ENCODE results near the gene IGFL4.
"Not testable (repeated sequence)": the region's sequence is repeated elsewhere in the genome, so short reads cannot be mapped to it uniquely, and the experiment has no call there.

The IGFL4 gene

DNA sequence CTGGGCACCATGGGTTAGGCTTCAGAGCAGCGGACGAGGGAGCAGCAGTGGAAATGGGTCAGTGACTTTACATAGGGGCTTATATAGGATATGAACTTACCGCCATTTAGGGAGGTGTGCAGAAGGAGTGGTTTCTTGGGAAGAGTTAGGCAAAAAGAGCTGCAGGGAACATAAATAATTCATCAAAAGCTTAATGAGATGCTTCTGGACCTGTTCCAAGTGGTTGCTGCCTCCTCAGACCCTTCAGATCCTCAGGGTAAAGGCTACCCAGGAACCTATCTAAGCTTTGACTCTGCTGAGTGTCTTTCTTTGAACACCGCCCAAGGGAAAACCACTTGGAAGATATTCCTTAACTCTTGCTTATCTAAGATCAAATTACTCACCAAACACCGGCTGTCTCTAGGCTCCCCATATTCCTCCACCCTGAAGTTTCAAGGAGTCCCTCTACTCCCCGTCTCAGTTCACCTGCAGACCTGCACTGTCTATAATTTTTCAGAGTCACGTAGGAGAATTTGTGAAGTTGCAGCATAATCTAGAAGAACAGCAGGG lies at the start of gene IGFL4:
Gene IGFL4 (minus strand): TSS at position 51 of the 549 bp plus-strand sequence. CDS start 40 bp downstream, at position 11.
- in situ Hi-C loops (cut with MboI; ENCODE audit: low pct_unique_long_range_greater_than_20kb, low sequenced_read_pairs), result no loop called here

DNA sequence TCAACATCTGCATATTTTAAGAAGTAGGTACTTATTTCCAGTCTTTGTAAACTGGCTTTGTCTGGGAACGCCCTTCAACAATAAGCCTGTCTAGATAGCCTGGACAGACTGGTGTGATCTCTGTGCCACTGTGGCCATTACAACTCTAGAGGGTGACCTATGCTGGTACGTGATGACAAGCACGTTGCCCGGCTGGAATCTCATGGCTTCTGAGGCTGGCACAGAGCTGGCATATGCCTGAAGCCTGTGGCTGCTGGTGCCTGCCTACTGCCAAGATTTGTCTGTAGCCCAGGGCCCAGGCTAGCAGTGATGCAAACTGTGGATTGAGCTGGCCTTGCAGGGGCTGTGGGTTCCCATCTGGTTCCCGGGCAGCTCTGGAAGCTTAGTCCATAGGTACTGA lies 49.6 kb upstream of the IGFL4 start:
- DNase-seq, result no peak
- in situ Hi-C loops (cut with MboI; ENCODE audit: low pct_unique_long_range_greater_than_20kb, low sequenced_read_pairs), result no loop called here

More for the DNA sequence above, at the start of gene IGFL4:
- no peak for DNase-seq

DNA sequence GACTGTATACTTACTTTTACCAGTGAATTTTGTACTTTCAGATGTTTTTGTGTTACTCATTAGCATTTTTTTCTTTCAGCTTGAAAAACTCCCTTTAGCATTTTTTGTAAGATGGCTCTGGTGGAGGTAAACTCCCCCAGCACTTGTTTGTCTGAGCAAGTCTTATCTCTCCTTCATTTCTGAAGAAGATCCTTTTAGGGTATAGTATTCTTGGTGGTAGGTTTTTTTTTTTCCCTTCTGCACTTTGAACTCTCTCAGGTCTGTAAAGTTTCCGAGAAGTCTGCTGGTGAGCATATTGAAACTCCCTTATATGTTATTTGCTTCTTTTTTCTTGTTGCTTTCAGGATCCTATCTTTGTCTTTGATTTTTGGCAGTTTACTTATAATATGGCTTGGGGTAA lies 48.6 kb upstream of the IGFL4 start:
- DNase-seq, result no peak
- in situ Hi-C loops (cut with MboI; ENCODE audit: low pct_unique_long_range_greater_than_20kb, low sequenced_read_pairs), result no loop called here

DNA sequence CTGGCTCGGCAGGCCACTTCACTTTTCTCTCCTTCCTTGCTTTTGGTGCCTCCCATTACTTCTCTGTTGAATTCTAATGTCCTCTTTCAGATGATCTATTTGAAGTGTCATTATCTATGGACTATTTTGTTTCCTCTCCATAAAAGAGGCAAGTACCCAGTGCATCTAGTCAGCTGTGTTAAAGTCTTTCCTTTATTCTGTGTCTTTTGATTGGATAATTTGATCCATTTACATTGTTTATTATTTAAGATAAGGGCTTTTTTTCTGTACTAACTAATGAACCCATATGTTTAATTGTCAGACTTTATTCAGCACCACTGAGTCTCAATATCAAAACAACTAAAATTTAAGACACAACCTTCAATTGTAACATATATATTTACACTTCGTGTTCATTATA lies 47.3 kb upstream of the IGFL4 start:
- in situ Hi-C loops (cut with MboI; ENCODE audit: low pct_unique_long_range_greater_than_20kb, low sequenced_read_pairs), result no loop called here

DNA sequence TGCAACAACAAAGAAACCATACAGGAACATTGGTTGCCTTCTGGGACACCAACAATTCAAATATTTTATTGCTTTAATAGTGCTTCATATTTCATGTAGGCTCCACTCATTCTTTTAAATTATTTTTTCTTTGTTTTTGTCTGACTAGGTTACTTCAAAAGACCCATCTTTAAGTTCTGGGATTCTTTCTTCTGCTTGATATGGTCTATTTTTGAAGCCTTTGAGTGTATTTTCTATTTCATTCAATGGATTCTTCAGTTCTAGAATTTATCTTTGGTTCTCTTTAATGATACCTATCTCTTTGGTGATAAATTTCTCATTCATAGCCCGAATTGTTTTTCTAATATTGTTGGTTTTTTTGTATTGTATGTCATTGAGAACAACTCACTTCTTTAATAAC lies 45.1 kb upstream of the IGFL4 start:
- in situ Hi-C loops (cut with MboI; ENCODE audit: low pct_unique_long_range_greater_than_20kb, low sequenced_read_pairs), result no loop called here
- DNase-seq, result no peak

More for the DNA sequence above, 47.3 kb upstream of the IGFL4 start:
- DNase-seq, result no peak

DNA sequence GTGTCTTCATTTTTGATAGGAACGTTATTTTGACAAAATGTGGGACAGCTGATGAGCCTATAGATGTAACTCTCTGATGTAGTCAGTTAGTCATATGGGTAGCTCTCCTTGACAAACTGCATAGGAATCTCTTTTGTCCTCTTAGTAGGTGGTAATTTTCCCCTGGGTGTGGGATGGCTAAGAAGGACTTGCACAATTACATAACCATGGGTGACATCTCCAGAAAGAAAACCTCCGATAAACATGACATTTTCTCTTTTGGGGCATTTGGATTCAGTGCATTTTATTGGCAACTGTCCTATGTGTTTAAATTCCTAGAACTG lies 41.9 kb upstream of the IGFL4 start:
- in situ Hi-C loops (cut with MboI; ENCODE audit: low pct_unique_long_range_greater_than_20kb, low sequenced_read_pairs), result no loop called here
- DNase-seq, result no peak

DNA sequence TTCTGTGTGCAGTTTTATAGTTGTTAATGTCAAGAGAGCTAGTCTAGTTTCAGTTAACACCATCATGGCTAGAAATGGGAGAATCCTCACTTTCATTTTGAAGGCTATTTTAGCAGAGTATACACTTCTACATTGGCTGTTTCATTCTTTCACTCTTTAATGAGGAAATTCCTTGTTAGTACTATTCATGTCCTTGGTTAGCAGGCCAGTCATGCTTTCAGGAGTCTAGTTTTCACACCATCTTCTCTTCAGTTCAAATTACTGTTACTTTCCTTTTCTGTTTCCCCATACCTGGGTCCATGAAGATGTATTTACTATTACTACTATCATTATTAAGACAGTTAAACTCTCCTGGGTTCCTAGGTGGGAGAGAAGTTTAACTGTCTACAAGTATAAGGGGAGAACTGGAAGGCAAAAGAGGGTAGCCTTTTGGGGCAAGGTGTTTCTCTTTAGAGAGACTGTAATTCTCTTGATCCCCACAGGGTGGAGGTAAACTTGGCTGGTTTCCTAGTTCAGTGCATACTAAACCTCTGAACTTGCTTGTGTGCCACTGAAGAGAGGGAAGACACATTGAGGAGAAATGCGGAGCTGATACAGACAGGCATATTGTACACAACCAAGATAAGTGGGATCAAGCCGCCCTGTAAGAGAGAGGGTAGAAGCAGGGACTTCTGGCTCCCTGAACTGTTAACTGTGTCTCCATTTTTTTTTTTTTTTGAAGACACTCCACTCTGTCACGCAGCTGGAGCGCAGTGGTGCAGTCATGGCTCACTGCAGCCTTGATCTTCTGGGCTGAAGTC lies 41.3 kb upstream of the IGFL4 start:
- in situ Hi-C loops (cut with MboI; ENCODE audit: low pct_unique_long_range_greater_than_20kb, low sequenced_read_pairs), result no loop called here
- peak; percentile 53 for DNase-seq

DNA sequence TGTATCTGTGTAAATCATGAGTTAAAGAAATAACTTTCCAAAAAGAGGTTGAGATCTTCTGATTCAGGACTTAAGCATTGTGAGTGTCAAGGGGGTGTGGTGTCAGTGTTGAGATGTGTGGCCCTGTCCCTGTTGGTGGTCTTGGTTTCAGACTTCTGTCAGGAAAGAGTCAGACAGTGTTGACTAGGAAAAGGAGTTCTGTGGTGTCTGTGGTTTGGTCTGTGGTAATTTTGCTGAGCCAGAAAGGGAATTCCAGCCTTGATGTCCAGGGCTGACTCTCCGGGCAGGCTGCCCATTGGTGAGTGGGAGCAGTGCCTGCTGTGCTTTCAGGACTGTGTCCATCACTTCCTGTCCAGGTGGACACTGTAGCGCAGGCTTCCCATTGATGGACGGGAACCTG lies 39.8 kb upstream of the IGFL4 start:
- in situ Hi-C loops (cut with MboI; ENCODE audit: low pct_unique_long_range_greater_than_20kb, low sequenced_read_pairs), result no loop called here
- no peak for DNase-seq

DNA sequence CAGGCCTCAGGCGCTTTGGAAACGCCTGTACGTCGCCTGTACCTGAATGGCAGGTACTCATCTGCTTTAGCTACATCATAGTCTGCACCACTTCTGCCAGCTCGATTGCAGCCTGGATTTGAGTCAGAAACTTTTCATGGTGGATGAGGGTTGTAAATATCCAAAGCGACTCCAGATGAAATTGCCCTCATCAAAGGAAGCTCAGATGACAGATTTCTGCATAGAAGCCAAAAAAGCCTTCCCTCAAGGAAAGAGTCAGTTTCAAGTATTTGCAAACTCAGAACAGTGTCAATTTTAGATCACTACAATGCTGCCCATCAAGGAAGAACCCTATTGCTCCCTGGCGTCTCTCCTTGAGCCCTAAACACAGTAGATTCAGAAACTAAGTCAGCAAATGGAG lies 38.8 kb upstream of the IGFL4 start:
- no peak for DNase-seq
- in situ Hi-C loops (cut with MboI; ENCODE audit: low pct_unique_long_range_greater_than_20kb, low sequenced_read_pairs), result no loop called here

DNA sequence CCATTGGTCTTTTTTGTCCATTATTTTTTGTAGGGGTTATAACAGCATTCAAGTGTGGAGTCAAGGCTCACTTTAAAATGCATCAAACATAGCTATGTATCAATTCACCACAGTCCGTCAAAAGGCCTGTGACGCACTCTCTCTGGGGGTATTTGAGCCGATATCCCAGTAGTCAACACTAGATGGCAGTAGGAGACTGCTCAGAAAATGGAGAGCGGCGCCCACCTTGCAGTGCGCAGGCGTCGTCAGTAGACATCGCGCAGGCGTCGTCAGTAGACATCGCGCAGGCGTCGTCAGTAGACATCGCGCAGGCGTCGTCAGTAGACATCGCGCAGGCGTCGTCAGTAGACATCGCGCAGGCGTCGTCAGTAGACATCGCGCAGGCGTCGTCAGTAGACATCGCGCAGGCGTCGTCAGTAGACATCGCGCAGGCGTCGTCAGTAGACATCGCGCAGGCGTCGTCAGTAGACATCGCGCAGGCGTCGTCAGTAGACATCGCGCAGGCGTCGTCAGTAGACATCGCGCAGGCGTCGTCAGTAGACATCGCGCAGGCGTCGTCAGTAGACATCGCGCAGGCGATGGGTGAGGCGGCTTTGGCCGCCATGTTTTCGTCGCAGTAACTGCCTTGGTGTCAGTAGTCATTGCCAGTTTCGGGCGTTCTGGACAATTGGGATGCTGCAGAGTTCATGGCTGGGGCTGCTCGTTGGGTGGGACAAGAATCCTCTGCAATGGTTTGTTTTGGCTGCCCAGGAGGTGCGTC lies 38.0 kb upstream of the IGFL4 start:
- DNase-seq, result peak; percentile 55

DNA sequence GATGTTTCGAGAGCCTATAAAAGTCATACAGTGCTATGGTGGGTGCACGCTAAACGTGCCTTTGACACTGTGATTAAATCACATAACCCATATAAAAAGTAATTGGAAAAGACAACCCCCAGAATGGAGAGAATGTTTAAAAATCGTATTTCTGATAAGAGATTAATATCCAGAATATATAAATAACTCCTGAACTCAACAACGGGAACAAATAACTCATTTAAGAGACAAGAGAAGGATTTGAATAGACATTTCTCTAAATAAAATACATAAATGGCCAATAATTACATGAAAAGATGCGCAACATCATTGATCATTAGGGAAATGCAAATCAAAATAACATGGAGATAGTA lies 37.0 kb upstream of the IGFL4 start:
- no peak for DNase-seq
- in situ Hi-C loops (cut with MboI; ENCODE audit: low pct_unique_long_range_greater_than_20kb, low sequenced_read_pairs), result no loop called here

More for the DNA sequence above, 38.0 kb upstream of the IGFL4 start:
- in situ Hi-C loops (cut with MboI; ENCODE audit: low pct_unique_long_range_greater_than_20kb, low sequenced_read_pairs), result not testable (repeated sequence)

DNA sequence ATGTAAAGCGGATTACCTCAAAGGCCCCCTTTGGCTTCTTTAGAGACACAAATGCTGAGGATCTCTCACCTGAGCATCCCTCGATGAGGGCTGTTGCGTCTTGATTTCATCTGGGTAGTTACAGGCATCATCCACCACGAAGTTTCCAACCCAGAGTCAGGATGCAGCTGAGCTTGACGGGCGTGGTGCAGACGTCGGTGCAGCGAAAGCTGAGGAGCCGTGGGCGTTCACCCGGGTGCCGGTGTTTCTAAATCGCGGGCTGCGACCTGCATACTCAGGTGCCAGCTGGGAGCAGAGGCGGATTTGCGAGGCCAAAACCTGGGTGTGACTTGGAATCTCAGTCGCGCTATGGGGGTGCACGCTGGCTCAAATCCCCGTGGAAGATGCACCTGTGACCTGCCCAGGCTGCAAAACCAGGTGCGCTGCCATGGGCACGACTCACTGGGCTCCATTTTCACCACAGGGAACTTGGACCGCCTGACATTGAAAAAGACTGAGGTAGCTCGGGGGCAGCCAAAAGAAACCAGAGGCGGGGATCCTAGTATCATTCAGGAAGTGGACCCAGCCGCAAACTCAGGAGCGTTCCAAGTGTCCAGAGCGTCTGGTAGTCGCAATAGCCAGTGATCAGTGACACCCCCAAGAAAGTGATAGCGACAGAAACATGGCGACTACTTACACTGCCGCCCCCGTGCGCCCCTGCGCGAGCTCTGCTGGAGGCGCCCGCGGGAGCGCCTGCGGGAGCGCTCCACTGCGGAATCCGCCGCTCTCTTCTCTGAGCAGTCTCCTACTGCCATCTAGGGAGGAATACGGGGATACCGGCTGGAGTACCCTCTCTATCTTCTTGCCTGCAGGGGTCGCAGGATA lies 36.4 kb upstream of the IGFL4 start:
- peak; percentile 89 for DNase-seq
- in situ Hi-C loops (cut with MboI; ENCODE audit: low pct_unique_long_range_greater_than_20kb, low sequenced_read_pairs), result no loop called here

DNA sequence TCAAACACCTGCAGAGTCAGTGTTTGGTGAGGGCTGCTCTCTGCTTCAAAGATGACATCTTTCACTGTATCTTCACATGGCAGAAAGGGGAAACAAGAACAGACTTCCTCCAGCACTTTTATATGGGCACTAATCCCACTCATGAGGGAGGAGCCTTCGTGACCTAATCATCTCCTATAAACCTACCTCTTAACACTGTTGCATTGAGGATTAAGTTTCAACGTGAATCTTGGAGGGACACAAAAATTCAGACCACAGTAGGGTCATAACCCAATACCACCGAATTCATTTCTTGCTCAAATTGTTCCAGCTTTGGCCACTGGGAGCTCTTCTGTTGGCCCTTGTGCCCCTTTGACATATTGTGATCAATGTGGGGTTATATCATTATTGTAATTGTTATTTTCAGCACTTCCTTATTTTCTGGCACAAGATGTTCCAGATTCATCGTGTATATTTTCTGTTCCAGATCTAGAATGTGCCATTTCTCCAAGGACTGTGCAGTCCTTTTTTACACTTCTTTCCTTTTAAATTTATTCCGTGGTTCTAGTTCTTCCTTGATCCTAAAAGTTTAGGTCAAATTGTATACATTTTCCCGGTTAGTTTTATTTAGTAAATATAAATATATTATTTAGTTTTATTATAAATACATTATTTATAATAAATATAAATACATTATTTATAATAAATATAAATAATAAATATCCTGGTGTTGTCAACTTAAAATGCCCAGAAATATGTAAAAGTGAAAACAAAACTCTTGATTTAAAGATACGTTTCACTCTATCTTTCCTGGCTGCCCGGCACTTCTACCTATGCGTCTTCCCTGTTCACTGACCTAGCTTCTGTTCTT lies 35.5 kb upstream of the IGFL4 start:
- peak; percentile 17 for DNase-seq
- in situ Hi-C loops (cut with MboI; ENCODE audit: low pct_unique_long_range_greater_than_20kb, low sequenced_read_pairs), result no loop called here

DNA sequence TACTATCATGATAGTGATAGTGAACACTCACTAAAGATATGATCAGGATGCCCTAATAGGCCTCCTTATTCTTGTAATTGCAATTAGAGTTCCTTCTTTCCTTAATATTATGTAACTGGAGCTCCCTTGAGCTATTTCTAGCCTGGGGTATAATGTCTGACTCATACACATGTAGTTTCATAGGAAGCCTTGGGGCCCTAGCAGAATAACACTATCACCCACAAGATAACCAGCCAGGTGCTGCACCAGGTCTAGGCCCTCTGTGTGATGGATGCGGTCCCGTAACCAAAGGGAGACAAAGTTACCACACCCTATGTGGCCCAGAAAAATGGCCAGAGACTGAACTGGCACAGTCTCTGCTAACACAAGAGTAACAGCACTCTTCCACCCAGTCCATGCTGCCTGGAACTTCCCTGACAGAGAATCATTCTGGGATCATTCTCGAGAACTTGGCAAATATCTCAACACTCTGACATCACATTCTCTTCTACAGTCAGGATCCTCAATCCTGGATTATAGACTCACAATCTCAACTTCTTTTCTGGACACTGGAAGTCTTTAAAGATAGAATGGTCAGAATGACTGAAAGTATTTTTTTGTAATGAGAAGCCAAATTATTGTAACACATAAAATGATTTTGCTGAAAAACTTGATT lies 32.6 kb upstream of the IGFL4 start:
- no peak for DNase-seq
- in situ Hi-C loops (cut with MboI; ENCODE audit: low pct_unique_long_range_greater_than_20kb, low sequenced_read_pairs), result no loop called here

DNA sequence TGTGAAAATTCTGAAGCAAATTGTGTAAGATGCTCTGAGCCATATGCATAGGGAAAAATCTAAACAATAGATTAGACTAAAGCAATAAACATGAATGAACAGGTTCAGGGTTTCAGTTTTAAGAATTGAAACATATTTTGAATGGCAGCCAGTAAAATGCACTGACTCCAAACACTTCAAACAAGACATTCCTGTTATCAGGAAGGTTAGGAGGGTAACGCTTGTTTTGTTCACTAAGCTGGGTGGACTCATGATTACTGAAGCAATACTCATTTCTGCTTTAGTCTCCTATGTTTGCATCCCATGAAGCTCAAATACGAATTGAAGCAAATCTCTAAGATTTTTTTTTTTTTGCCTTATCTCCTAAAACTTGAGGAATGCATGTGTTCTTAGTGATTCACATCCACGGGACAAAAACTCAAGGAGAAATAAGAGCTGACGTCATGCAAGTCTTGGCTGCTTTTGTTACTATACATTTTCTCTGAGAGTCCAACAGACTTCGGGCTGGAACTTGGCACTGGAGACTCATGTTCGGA lies 29.1 kb upstream of the IGFL4 start:
- in situ Hi-C loops (cut with MboI; ENCODE audit: low pct_unique_long_range_greater_than_20kb, low sequenced_read_pairs), result no loop called here
- no peak for DNase-seq

DNA sequence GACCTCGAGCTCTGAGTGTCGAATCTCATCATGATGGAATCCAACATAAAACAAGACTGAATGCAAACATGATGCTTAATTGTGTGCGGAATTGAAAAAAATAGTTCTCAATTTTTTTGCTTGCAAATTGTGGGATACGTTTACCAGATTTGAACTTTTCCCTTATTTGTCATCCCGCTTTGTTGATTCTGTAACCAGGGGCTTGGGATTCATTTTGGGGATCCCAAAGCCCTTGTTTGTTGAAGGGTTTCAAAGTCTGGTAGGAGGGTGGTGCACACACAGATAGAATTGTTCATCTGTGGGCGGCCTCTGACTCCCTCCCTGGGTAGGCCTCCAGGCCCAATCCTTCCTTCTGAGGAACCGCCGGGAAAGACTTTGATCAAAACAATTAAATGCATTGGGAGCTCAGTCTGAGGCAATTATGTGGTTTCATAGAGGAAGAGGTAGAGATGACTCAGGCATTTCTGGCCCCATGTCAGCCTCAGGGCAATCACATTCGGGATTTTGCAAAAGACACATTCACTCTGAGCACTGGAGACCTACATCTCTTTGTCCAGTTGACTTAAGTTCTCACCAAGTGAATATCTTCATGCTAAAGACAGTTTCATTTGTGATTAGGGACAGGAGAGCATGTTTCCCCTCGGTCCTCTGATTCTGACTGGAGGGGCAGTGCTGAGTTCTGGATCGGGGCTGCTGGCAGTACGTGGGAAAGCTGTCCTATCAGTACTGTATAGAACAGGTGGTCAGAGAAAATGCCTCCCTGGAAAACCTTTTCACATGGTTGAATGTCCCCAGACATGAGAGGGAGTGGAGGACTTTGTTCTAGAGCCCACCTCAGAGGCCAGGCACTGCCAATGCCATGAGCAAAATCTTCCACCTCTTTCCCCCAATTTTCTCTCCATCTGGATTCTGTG lies 27.8 kb upstream of the IGFL4 start:
- in situ Hi-C loops (cut with MboI; ENCODE audit: low pct_unique_long_range_greater_than_20kb, low sequenced_read_pairs), result no loop called here

DNA sequence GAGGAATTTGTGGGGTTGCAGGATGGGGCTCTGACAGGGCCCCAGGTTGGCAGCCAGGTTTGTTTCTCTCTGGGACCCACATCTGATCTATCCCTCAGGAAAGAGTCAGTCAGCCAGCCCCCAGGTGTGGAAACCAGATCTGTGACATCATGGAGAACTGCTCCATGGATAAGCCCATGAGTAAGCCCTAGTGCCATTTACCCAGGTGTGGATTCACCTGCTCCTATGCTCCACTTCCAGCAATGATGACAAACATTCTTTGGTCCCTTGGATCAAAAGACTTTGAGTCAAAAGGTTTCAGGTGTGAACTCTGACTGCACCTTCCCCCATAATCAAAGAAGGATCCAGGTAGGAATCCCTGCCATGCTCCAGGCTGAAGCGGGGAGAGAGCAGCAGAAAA lies 26.9 kb upstream of the IGFL4 start:
- in situ Hi-C loops (cut with MboI; ENCODE audit: low pct_unique_long_range_greater_than_20kb, low sequenced_read_pairs), result no loop called here
- DNase-seq, result no peak

More for the DNA sequence above, 27.8 kb upstream of the IGFL4 start:
- DNase-seq, result peak; percentile 61
